ENCODE results near the gene ANGEL1. TPM values are rescaled to one million over a fixed set of nuclear protein-coding genes. Genes with fewer than 3 reads are reported as not detected.
A peak's percentile ranks its signal among the peaks of the same experiment; 100 is the strongest.

The ANGEL1 gene
- total RNA-seq, 1 donor from 2014 or later = 14.8 TPM

DNA sequence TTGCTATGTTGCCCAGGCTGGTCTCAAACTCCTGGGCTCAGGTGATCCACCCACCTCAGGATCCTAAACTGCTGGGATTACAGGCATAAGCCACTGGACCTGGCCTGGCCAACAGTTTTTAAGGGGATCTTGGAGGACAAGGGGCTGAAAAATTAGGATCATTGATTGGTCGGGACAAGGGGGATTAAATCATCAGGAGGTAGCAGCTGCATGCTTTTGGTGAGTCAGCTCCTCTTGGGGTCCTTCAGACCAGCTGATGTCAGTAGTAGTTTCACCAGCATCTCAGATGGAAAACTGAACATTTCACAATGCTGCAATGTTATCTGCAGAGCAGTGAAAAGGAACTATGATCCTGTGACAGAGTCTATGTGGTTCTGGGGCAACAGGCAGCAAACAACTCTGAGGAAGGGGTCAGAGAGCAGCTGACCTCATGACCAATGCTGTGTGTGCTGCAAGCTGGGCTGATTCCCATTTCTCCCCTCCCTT, 19.9 kb upstream of the ANGEL1 start:
- no peak overlapping the region for H3K4me3 Mint-ChIP-seq
- intact Hi-C loops (cut with micrococcal nuclease) = no loop called here

DNA sequence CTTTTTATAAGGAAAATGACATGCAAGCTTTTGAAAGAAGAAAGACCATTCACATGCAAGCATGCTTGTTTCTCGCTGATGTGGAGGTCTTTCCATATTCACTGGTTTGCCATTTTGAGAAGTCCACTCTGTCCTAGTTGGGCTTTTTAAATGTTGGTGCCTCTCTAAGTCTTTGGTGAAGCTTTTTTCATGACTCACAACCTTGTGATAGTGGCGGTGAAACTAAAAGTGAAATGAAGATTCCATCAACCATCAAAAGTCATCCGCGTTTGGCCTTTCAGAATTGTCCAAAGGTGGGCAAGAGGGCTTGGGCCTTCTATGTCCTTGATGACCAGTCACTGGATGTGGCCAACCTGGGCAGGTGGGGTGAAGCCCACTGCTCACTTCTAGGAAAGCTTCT, 17.9 kb upstream of the ANGEL1 start:
- intact Hi-C loops (cut with micrococcal nuclease) = no loop called here
- H3K27me3 Mint-ChIP-seq (ENCODE audit: insufficient read depth) = peaks cover 4% of the 10 kb centered on the region
- DNase-seq (ENCODE audit: low spot score) = no peak
- no peaks in the 10 kb centered on the region for H3K4me1 Mint-ChIP-seq (ENCODE audit: low read depth)
- H3K9me3 Mint-ChIP-seq = no peaks in the 10 kb centered on the region
- no peak overlapping the region for H3K27ac Mint-ChIP-seq
- no peaks in the 10 kb centered on the region for H3K36me3 Mint-ChIP-seq (ENCODE audit: low read depth)
- no peak overlapping the region for H3K4me3 Mint-ChIP-seq

More for the DNA sequence above, 19.9 kb upstream of the ANGEL1 start:
- Mint-ChIP-seq H3K27ac (no peak overlapping the region), H3K36me3 (ENCODE audit: low read depth) (no peaks in the 10 kb centered on the region), H3K4me1 (ENCODE audit: low read depth) (no peaks in the 10 kb centered on the region), H3K27me3 (ENCODE audit: insufficient read depth) (peaks cover 11% of the 10 kb centered on the region), H3K9me3 (no peaks in the 10 kb centered on the region)
- no peak for DNase-seq (ENCODE audit: low spot score)

DNA sequence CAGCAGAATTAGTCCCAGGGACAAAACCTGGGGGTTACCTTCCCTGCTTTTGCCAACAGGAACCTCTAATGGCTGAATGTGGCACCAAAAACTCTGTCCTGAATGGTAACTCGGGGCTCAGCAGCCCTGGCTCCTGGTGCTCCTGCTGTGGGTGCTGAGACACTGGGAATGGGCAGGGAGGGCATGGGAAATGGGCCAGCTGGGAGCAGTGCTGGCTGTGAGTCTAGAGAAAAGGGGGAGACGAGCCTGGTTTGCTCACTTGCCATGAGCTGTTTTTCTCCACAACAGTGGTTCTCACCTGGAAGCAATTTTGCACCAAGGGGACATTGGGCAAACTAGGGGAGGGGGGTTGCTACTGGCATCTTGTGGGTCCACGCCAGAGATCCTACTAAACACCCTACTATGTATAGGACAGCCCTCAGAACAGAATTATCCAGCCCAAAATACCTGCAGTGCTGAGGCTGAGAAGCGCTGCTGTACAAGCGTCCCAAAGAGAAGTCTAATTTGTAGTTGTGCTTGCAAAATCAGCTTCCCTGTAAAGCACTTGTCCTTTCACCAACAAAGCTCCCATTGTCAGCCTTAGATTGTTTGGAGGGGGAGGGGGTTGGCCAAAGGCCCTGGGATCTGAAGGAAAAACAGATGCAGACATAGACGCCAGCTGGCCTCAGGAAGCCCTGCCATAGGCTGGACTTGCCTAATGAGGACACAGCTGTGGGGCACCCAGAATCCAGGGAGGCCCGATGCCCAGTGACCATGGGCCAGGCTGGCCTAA, 17.2 kb upstream of the ANGEL1 start:
- Mint-ChIP-seq H3K27ac (no peak overlapping the region), H3K36me3 (ENCODE audit: low read depth) (no peaks in the 10 kb centered on the region), H3K4me3 (no peak overlapping the region), H3K27me3 (ENCODE audit: insufficient read depth) (peaks cover 2% of the 10 kb centered on the region), H3K4me1 (ENCODE audit: low read depth) (no peaks in the 10 kb centered on the region), H3K9me3 (no peaks in the 10 kb centered on the region)
- DNase-seq (ENCODE audit: low spot score) = no peak
- intact Hi-C loops (cut with micrococcal nuclease) = no loop called here

DNA sequence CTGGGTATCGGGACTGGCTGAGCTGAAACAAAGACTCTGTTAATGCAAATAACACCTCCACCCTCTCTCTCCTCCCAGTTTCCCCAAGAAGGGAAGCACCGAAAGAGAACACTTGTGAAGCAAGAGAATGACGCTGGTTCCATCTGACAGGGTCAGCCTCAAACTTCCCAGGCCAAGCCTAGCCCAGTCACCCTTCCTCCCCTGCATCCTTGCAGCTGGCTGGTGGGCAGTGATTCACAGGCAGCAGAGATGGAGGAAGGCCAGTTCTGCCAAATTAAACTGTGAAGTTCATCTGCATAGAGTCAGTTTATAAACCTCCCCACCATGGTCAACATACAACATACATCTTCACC, 16.3 kb upstream of the ANGEL1 start:
- intact Hi-C loops (cut with micrococcal nuclease) = no loop called here
- peaks cover 2% of the 10 kb centered on the region for H3K27me3 Mint-ChIP-seq (ENCODE audit: insufficient read depth)
- no peak for DNase-seq (ENCODE audit: low spot score)
- H3K4me1 Mint-ChIP-seq (ENCODE audit: low read depth) = no peaks in the 10 kb centered on the region
- no peak overlapping the region for H3K27ac Mint-ChIP-seq
- H3K9me3 Mint-ChIP-seq = no peaks in the 10 kb centered on the region
- no peaks in the 10 kb centered on the region for H3K36me3 Mint-ChIP-seq (ENCODE audit: low read depth)
- no peak overlapping the region for H3K4me3 Mint-ChIP-seq

DNA sequence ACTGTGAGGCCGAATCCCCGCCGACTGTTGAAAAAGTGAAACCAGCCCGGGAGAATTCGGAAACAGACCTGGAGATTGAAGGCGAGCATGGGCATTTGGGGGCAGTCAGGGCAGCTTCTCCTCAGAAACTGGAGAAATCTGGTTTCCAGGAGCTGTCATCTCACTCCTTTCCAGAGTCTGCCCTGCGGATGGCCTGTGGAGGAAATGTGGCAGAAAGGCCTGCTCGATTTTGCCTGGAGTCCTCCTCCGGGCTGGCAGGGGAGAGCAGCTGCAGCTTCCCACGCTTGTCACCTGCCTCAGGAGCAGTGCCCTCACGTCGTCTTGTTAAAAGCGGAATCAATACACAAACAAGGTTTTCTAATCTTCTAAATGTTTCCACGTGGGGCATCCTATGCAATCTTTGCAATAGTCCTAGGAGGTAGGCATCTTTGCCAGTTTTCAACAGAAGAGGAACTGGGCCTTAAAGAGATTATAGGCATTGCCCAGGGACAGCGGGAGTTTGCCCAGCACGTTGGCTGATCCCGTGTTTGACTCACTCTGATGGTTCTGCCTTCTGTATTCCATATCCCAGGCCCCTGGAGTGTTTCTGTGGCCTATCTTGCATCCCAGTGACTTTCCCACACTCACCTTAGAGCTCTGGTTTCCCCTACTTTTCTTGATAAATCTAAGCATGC, 15.8 kb upstream of the ANGEL1 start:
- H3K9me3 Mint-ChIP-seq = no peaks in the 10 kb centered on the region
- H3K27ac Mint-ChIP-seq = no peak overlapping the region

DNA sequence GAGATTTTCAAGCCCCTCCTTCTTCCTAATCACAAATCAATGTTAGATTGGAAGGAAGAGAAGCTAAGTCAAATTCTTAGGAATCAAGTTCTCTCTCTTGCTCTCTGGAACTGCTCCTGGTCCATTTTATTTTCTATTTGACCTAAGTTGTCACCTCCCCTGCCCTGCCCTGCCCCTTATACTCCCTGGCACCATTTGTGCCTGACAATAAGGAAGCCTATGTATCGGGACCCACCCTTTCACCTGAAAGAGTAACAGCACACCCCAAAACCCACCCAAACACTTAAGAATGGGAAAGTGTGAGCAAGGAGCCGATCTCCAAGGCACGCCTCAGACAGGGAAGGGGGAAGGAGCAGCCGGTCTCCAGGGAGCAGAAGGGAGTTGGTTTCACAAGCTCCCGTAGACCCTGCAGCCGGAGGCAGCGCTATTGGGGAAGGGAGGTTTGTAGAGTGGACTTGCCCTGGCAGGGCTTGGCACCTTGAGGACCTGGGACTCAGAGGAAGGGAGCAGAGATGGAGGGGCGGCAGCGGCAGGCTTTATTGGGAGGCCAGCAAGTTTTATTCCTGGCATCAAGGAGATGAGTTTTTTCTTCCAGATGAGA, 15.1 kb upstream of the ANGEL1 start:
- intact Hi-C loops (cut with micrococcal nuclease) = no loop called here
- no peak overlapping the region for H3K4me3 Mint-ChIP-seq
- H3K4me1 Mint-ChIP-seq (ENCODE audit: low read depth) = no peaks in the 10 kb centered on the region
- no peak for DNase-seq (ENCODE audit: low spot score)
- no peaks in the 10 kb centered on the region for H3K9me3 Mint-ChIP-seq
- H3K27ac Mint-ChIP-seq = no peak overlapping the region
- peaks cover 2% of the 10 kb centered on the region for H3K27me3 Mint-ChIP-seq (ENCODE audit: insufficient read depth)
- no peaks in the 10 kb centered on the region for H3K36me3 Mint-ChIP-seq (ENCODE audit: low read depth)

More for the DNA sequence above, 15.8 kb upstream of the ANGEL1 start:
- H3K36me3 Mint-ChIP-seq (ENCODE audit: low read depth) = no peaks in the 10 kb centered on the region
- H3K4me1 Mint-ChIP-seq (ENCODE audit: low read depth) = no peaks in the 10 kb centered on the region
- H3K27me3 Mint-ChIP-seq (ENCODE audit: insufficient read depth) = peaks cover 2% of the 10 kb centered on the region
- intact Hi-C loops (cut with micrococcal nuclease) = no loop called here
- no peak for DNase-seq (ENCODE audit: low spot score)
- H3K4me3 Mint-ChIP-seq = no peak overlapping the region

DNA sequence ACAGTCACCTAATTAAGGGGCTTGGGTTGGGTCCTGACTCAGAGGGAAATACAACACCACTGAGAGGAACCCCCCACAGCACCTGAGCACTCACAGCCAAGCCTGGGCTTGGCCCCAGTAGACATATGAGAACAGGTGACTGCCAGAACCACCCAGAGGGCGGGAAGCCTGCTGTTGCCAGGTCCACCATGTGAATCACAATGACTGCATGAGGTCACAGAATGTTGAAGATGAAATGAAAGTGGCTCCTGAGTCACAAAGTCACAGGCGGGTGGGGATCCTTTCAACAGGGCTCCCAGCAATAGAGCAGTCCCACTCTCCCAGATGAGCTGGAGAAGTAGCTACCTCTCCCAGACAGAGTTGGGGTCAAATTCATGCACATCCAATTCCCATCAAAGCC, 13.4 kb upstream of the ANGEL1 start, which contains the start of gene LRRC74A:
Gene LRRC74A (plus strand): TSS at position 287 of the 400 bp plus-strand sequence. CDS start 290 bp downstream, outside the sequence.
- no peaks in the 10 kb centered on the region for H3K4me1 Mint-ChIP-seq (ENCODE audit: low read depth)
- no peak within 1 kb of the TSS for H3K27ac Mint-ChIP-seq
- no peak for DNase-seq (ENCODE audit: low spot score)
- intact Hi-C loops (cut with micrococcal nuclease) = no loop called here
- H3K27me3 Mint-ChIP-seq (ENCODE audit: insufficient read depth) = peaks cover 2% of the 10 kb centered on the region
- no peaks in the 10 kb centered on the region for H3K36me3 Mint-ChIP-seq (ENCODE audit: low read depth)
- H3K4me3 Mint-ChIP-seq = no peak within 1 kb of the TSS
- H3K9me3 Mint-ChIP-seq = no peaks in the 10 kb centered on the region

DNA sequence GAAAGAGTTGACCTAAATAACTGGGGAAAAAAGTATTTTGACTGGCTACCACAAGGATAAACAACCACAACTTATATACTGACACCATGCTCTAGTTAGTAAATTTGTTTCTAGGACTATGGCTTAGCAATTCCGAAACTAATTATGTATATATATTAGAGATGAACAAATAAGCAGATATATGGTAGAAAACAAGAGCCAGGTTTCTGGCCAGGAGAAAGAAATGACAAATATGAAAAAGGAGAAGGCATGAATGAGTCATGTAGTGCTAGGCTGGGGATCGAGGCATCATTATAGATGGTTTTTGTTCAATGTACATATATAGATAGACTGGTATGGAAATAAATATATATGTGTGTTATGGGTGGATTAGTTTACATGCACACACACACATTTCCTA, 8.0 kb upstream of the ANGEL1 start:
- no peaks in the 10 kb centered on the region for H3K36me3 Mint-ChIP-seq (ENCODE audit: low read depth)
- no peak overlapping the region for H3K27ac Mint-ChIP-seq
- DNase-seq (ENCODE audit: low spot score) = no peak
- H3K4me3 Mint-ChIP-seq = no peak overlapping the region
- H3K9me3 Mint-ChIP-seq = no peaks in the 10 kb centered on the region
- intact Hi-C loops (cut with micrococcal nuclease) = no loop called here
- no peaks in the 10 kb centered on the region for H3K4me1 Mint-ChIP-seq (ENCODE audit: low read depth)
- H3K27me3 Mint-ChIP-seq (ENCODE audit: insufficient read depth) = peaks cover 9% of the 10 kb centered on the region

DNA sequence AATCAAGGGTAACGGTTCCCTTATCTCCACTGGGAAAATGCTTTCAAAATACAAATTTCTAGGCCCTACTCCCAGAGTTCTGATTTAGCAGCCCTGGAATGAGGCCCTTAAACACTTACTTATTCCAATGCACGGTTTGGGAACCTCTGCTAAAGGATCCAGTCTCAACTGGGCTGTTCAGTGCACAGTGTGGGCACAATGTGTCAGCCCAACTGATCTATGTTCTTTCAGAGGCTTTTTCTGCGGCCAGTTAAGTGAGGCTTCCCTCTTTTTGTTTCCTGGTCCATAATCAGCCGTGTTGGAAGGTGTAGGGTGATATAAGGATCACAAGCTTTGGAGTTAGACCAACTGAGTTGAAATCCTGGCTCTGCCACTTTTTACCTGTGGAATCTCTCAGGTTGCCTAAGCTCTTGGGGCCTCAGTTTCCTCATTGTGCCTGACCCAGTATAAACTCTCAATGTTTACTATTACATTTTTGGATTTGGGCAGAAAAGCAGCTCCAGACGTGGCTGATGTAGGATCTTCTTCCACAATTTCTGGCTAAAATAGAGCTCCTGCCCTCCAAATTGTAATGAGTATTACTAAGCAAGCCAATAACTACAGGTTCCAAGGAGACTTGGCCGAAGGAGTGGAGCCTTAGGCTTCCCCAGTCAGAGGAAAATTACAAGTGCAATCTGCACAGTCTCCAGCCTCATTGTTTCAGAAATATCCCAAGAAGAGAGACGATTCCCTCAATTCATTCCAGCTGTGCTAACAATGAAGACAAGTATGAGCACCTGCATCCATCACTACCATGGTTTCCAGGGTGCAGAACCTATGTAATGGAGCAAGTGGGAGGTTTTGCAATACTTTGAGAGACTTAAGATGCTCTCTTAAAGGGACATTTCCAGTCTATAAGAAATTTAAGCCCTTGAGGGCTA, 2.3 kb upstream of the ANGEL1 start:
- no peaks in the 10 kb centered on the region for H3K9me3 Mint-ChIP-seq
- peaks cover 4% of the 10 kb centered on the region for H3K27me3 Mint-ChIP-seq (ENCODE audit: insufficient read depth)
- peaks cover 19% of the 10 kb centered on the region for H3K4me1 Mint-ChIP-seq (ENCODE audit: low read depth)
- no peak for DNase-seq (ENCODE audit: low spot score)
- no peaks in the 10 kb centered on the region for H3K36me3 Mint-ChIP-seq (ENCODE audit: low read depth)
- no peak overlapping the region for H3K27ac Mint-ChIP-seq
- intact Hi-C loops (cut with micrococcal nuclease) = loop anchor here (5.0 kb wide), 5 partner anchors 142 to 828 kb away; partner anchors contain the start of genes GPATCH2L, IFT43, SAMD15 and TMED8
- H3K4me3 Mint-ChIP-seq = no peak overlapping the region

DNA sequence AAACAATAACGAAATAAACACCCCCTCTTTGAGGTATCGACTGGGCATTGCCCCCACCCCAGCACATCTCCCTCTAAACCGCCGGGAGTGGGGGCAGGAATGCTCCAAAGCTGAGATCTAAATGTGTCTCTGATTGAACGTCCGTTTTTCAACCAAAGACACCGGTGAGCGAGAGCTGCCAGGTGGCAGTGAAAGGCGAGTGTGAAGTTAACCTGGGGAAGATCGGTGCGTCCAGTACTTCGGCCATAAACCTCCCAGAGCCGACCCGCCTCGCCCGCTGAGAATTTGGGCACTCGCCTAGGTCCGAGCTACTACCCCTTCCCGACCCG, 625 bp downstream of the ANGEL1 start:
- H3K4me1 Mint-ChIP-seq (ENCODE audit: low read depth) = peaks cover 23% of the 10 kb centered on the region
- DNase-seq (ENCODE audit: low spot score) = no peak
- peaks cover 2% of the 10 kb centered on the region for H3K27me3 Mint-ChIP-seq (ENCODE audit: insufficient read depth)
- H3K4me3 Mint-ChIP-seq = peak overlapping the region; percentile 96
- peaks cover 11% of the 10 kb centered on the region for H3K36me3 Mint-ChIP-seq (ENCODE audit: low read depth)
- H3K27ac Mint-ChIP-seq = peak overlapping the region; percentile 95
- H3K9me3 Mint-ChIP-seq = no peaks in the 10 kb centered on the region
- intact Hi-C loops (cut with micrococcal nuclease) = loop anchor here (1.0 to 5.0 kb wide), 11 partner anchors 29 to 825 kb away; partner anchors contain the start of genes CIPC, GPATCH2L, IFT43 and POMT2

DNA sequence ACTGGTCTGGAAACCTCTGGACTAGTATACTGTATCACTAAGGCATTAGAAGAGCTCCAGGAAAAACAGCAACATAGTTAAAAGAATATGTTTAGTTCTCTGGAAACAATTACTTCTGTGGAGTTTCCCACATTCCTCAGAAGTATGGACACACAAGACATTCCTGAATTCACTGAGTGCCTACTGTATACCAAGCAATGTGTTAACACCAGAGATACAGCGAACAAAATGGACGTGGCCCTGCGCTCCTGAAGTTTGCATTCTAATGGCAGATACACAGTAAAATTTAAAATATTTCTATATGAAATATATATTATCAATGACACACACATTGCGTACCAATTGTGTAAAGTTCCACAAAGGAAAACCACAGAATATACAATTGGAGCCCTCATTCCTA, 1.1 kb downstream of the ANGEL1 start:
- H3K36me3 Mint-ChIP-seq (ENCODE audit: low read depth) = peaks cover 11% of the 10 kb centered on the region
- H3K4me1 Mint-ChIP-seq (ENCODE audit: low read depth) = peaks cover 23% of the 10 kb centered on the region
- intact Hi-C loops (cut with micrococcal nuclease) = loop anchor here (1.0 to 5.0 kb wide), 6 partner anchors 101 to 824 kb away; partner anchors contain the start of genes GPATCH2L, IFT43, SAMD15 and TMED8
- H3K27ac Mint-ChIP-seq = peak overlapping the region; percentile 95
- H3K27me3 Mint-ChIP-seq (ENCODE audit: insufficient read depth) = peaks cover 2% of the 10 kb centered on the region
- H3K4me3 Mint-ChIP-seq = peak overlapping the region; percentile 96
- DNase-seq (ENCODE audit: low spot score) = no peak
- no peaks in the 10 kb centered on the region for H3K9me3 Mint-ChIP-seq

DNA sequence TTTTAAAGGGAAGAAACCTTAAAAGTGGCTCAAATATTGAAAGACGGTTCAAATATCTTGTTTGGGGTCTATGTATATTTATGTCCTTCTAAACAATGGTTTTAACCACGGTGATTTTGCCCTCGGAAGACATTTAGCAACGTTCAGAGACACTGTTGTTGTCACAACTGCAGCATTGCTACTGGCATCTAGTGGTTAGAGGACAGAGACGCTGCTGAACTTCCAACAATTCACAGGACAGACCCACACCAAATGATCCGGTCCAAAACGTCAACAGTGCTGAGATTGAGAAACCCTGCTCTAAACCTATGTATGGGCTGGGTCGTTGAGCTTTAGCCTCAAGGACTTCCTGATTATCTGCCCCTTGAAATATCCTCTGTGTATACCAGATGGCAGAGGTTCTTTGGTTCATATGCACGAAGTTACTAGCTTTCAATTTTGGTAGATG, 1.7 kb downstream of the ANGEL1 start:
- H3K27me3 Mint-ChIP-seq (ENCODE audit: insufficient read depth) = peaks cover 2% of the 10 kb centered on the region
- H3K9me3 Mint-ChIP-seq = no peaks in the 10 kb centered on the region
- peak overlapping the region; percentile 96 for H3K4me3 Mint-ChIP-seq
- peak; percentile 4 for DNase-seq (ENCODE audit: low spot score)
- peaks cover 11% of the 10 kb centered on the region for H3K36me3 Mint-ChIP-seq (ENCODE audit: low read depth)
- intact Hi-C loops (cut with micrococcal nuclease) = loop anchor here (1.0 to 5.0 kb wide), 6 partner anchors 101 to 824 kb away; partner anchors contain the start of genes GPATCH2L, IFT43, SAMD15 and TMED8
- H3K27ac Mint-ChIP-seq = peak overlapping the region; percentile 46
- H3K4me1 Mint-ChIP-seq (ENCODE audit: low read depth) = peaks cover 23% of the 10 kb centered on the region

All from activated T-helper 1 cell treated with anti-CD3 and anti-CD28 coated beads, Interleukin-12 subunit alpha, Interleukin-12 subunit beta, Interleukin-2, Interleukin-4 antibody, amounts not matched to agents 30 ng/mL and 10 ng/mL and 1 ng/mL, durations not matched to agents 14 hours and 24 hours and 36 hours (primary cell).